GM12891 (cell line): ENCODE results near the gene TMCC3.

Experiments used
- PAX5 ChIP-seq: IDR thresholded peaks from 2 replicates; pipeline ENCODE4 v1.6.1; 2011; ENCODE audit warnings: low read length, moderate library complexity, mild to moderate bottlenecking; ENCODE audit not compliant: insufficient read depth, severe bottlenecking
- POLR2A ChIP-seq: IDR thresholded peaks from 2 replicates; pipeline ENCODE4 v1.6.1; 2011; ENCODE audit warnings: low read depth, low read length, control low read depth
- POLR2AphosphoS5 ChIP-seq: IDR thresholded peaks from 2 replicates; pipeline ENCODE4 v1.6.1; 2011; ENCODE audit warnings: low read depth, low read length, control low read depth
- POU2F2 ChIP-seq: IDR thresholded peaks from 2 replicates; pipeline ENCODE4 v1.6.1; 2011; ENCODE audit warnings: low read depth, mild to moderate bottlenecking, control low read depth, low read length, moderate library complexity
- SPI1 ChIP-seq: IDR thresholded peaks from 2 replicates; pipeline ENCODE4 v1.6.1; 2011; ENCODE audit warnings: low read depth, low read length, control low read depth
- TAF1 ChIP-seq: IDR thresholded peaks from 2 replicates; pipeline ENCODE4 v1.6.1; 2011; ENCODE audit warnings: low read depth, low read length, control low read depth

DNA sequence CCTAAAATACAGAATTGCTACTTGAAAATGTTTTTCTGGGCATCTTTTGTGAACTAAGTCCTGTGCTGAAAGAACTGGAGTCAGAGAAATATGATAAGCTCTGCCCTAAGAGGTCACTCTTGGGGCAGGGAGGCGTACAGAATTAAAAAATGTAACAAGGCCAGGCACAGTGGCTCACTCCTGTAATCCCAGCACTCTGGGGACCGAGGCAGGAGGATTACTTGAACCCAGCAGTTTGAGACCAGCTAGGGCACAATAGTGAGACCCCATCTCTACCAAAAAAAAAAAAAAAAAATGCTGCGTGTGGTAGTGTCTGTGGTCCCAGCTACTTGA lies 46.0 kb downstream of the TMCC3 start:
- TF ChIP-seq SPI1 = no peak
- TF ChIP-seq TAF1 = no peak
- no peak for TF ChIP-seq POLR2A
- TF ChIP-seq POLR2AphosphoS5 = no peak
- no peak for TF ChIP-seq POU2F2
- TF ChIP-seq PAX5 = no peak
